ENCODE results near the gene FGD4.

The FGD4 gene

GRCh38 chr12:32407795-32408194 is 8.4 kb downstream of the FGD4 start:
- no peak for DNase-seq

GRCh38 chr12:32413412-32413811 is 14.1 kb downstream of the FGD4 start:
- no peak for DNase-seq

- no peak for DNase-seq
Observed at GRCh38 chr12:32418221-32418620, 18.9 kb downstream of the FGD4 start.

GRCh38 chr12:32418903-32419519 is 19.7 kb downstream of the FGD4 start:
- no peak for DNase-seq

- no peak for DNase-seq
Observed at GRCh38 chr12:32419520-32419960, 20.2 kb downstream of the FGD4 start.

- DNase-seq, result no peak
Observed at GRCh38 chr12:32420356-32420755, 21.0 kb downstream of the FGD4 start.

GRCh38 chr12:32423559-32423958 is 24.2 kb downstream of the FGD4 start:
- no peak for DNase-seq

- no peak for DNase-seq
Observed at GRCh38 chr12:32431025-32431424, 31.7 kb downstream of the FGD4 start.

GRCh38 chr12:32435921-32436705 is 36.8 kb downstream of the FGD4 start:
- no peak for DNase-seq

- no peak for DNase-seq
Observed at GRCh38 chr12:32437095-32437515, 37.7 kb downstream of the FGD4 start.

- DNase-seq, result no peak
Observed at GRCh38 chr12:32440120-32440865, 40.9 kb downstream of the FGD4 start.

GRCh38 chr12:32443491-32443890 is 44.1 kb downstream of the FGD4 start:
- DNase-seq, result no peak

- no peak for DNase-seq
Observed at GRCh38 chr12:32444895-32445294, 45.5 kb downstream of the FGD4 start.

- no peak for DNase-seq
Observed at GRCh38 chr12:32445356-32445755, 46.0 kb downstream of the FGD4 start.

- no peak for DNase-seq
Observed at GRCh38 chr12:32446316-32447119, 47.2 kb downstream of the FGD4 start.

GRCh38 chr12:32448586-32448985 is 49.2 kb downstream of the FGD4 start:
- no peak for DNase-seq

- DNase-seq, result no peak
Observed at GRCh38 chr12:32450363-32450762, 51.0 kb downstream of the FGD4 start.

GRCh38 chr12:32450768-32451167 is 51.4 kb downstream of the FGD4 start:
- DNase-seq, result no peak

GRCh38 chr12:32451816-32452215 is 52.5 kb downstream of the FGD4 start:
- no peak for DNase-seq

- no peak for DNase-seq
Observed at GRCh38 chr12:32454075-32454474, 54.7 kb downstream of the FGD4 start.

- no peak for DNase-seq
Observed at GRCh38 chr12:32454866-32455265, 55.5 kb downstream of the FGD4 start.

GRCh38 chr12:32455607-32456071 is 56.3 kb downstream of the FGD4 start:
- peak in 1 of 2 donors; percentile 5 for DNase-seq

Measured in stimulated activated CD4-positive, alpha-beta T cell treated with anti-CD3 and anti-CD28 coated beads, Interleukin-2, amount 100 ng/mL, for 48 hours (primary cell).